ENCODE data around the gene EMILIN1.

EMILIN1 gene

GRCh38 chr2:27078267-27079194 lies at the start of gene EMILIN1:
Gene EMILIN1 (plus strand): TSS chr2:27078615. CDS start chr2:27079066, 451 bp downstream.
- no peak for DNase-seq

DNA sequence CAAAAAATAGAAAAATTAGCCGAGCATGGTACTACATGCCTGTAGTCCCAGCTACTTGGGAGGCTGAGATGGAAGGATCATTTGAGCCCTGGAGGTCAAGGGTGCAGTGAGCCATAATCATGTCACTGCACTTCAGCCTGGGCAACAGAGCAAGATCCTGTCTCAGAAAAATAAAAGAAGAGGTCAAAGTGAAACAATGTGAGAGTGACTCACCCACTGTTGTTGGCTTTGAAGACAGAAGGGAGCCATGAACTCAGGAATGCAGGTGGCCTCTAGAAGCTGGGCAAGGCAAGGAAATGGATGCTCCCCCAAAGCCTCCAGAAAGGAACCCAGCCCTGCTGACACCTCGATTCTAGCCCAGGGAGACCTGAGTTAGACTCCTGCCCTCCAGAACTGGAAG lies 49.4 kb upstream of the EMILIN1 start:
- no peak for DNase-seq

DNA sequence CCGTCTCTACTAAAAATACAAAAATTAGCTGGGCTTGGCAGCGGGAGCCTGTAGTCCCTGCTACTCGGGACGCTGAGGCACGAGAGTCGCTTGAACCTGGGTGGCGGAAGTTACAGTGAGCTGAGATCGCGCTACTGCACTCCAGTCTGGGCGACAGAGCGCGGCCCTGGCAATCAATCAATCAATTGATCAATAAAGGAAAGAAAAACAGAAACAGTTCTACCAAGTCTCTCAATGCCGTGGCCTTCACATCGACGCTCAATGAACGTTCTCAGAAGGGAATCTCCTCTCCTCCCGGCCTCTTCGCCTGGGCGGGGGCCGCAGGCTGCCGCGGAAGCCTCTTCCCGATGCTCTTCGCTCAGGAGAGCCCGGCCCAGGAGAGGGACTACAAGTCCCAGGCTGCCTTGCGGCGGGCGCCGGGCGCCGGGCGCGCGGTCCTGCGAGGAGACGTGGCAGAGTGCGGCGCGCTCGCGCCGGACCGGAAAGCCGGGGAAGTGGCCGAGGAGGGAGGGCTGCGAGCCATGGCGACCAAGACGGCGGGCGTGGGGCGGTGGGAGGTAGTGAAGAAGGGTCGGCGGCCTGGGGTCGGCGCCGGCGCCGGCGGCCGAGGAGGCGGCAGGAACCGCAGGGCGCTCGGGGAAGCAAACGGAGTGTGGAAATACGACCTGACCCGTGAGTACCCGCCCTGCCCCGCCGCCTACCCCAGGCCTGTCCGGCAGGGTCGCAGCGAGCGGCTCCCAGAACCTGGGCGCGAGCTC lies 45.7 kb upstream of the EMILIN1 start, which contains the start of gene TMEM214:
Gene TMEM214 (plus strand): TSS at position 471 of the 758 bp plus-strand sequence. CDS start 51 bp downstream, at position 522.
- DNase-seq = peak; percentile 58 to 71 (median 66)

DNA sequence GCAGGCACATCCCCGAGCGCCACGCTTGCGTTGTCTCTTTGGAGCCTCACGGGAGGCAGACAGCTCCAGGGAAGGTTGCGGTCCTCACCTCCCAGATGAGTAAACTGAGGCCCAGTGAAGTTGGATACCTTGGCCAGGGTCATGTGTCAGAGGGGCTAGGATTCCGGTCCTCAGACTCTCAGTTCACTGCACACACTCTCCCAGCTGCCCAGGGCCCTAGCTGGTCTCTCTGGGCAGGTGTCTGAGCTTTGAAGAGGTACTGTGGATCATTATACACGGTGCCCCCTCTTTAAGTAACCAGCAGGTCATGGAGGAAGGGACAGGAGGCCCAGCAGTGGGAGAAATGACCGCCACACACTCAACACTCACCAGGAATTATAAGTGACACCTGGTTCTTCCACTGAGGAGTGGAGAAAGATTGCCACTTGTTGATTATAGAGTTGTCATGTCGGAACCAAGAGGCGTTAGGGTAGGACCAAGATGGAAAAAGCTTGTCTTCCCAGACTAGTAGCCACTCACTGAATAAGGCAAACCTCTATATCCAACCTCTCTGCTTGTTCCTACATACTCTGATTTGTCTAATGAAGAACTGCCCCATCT lies 45.1 kb upstream of the EMILIN1 start:
- DNase-seq = no peak

DNA sequence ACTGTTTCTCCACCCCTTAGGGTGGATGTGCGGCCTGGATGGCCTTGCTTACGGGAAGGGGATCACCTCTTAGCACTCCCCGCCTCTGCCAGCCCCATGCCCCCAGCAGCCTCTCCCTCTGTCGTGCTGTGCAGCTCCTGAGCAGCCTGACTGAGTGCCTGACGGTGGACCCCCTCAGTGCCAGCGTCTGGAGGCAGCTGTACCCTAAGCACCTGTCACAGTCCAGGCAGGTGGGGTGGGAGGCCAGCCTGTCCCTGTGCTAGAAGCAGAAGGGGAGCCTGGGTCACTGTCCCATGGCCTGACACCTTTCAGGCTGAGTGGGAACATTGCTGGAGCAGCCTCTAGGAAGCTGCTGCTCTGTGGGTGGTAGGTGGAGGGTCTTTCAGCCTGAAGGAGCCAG lies 40.4 kb upstream of the EMILIN1 start:
- DNase-seq = no peak

DNA sequence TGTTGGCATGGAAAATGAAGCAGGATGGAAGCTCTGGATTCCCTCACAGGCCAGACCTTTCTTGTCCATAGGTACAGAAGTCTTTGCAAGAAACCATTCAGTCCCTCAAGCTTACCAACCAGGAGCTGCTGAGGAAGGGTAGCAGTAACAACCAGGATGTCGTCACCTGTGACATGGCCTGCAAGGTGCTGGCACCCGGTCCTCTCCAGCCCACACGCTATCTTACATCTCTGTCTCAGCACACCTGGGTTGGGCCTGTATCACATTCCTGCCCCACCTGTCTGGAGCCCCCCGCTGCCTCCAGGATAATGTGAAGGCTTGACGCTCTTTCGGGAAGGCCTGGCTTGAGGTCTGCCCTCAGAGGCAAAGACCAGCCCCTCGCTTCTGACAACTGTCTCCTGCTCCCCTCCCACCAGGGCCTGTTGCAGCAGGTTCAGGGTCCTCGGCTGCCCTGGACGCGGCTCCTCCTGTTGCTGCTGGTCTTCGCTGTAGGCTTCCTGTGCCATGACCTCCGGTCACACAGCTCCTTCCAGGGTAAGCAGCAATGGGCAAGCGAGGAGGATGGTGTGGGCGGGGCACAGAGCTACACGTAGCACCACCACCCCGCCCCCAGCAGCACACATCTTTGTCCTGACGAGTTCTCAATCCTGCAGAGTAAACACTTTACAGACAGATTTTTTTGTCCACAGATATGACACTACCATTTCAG lies 39.6 kb upstream of the EMILIN1 start:
- no peak for DNase-seq

GRCh38 chr2:27039426-27039825 lies 39.0 kb upstream of the EMILIN1 start:
- no peak for DNase-seq

DNA sequence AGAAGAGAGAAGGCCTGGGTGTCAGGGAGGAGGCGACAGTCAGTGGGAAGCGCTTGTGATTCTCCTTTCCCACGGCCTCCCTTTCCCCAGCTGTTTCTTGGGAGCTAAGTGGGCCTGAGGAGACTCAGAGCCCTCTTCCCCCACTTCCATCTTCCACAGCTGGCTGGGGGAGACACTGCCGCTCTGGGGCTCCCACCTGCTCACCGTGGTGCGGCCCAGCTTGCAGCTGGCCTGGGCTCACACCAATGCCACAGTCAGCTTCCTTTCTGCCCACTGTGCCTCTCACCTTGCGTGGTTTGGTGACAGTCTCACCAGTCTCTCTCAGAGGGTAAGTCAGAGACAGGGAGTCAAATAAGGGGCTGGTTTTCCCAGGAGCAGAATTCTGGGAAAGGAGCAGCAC lies 38.5 kb upstream of the EMILIN1 start:
- DNase-seq = no peak

DNA sequence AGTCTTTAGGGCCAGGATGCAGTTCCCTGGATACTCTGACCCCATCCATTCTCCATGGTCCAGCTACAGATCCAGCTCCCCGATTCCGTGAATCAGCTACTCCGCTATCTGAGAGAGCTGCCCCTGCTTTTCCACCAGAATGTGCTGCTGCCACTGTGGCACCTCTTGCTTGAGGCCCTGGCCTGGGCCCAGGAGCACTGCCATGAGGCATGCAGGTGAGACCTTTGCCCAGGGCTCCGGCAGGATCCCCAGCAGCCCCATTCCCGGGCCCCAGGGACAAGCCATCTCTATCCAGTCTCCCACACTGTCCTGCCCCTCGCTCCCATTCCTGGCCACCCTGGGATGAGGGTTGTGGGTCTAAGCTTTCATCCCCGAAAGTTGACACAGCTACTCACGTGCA lies 38.1 kb upstream of the EMILIN1 start:
- DNase-seq = no peak

DNA sequence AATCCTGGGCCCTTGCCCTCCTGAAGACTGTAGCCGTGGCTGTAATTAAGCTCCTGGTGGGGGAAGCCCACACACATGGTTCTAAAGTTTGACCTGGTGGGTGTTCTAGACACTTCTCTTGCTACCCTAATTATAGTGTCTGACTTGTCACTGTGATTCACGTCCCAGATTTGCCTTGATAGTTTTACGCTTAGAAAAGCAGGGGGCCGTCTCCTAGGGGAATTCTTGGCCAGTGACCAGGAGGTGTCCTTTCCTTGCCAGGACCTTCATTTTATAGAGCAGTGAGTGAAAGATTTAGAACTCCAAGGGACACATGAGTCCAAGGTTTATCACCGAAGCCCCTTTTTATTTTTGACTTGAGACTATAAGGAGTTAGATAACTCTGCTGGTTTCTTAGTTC lies 36.7 kb upstream of the EMILIN1 start:
- no peak for DNase-seq

DNA sequence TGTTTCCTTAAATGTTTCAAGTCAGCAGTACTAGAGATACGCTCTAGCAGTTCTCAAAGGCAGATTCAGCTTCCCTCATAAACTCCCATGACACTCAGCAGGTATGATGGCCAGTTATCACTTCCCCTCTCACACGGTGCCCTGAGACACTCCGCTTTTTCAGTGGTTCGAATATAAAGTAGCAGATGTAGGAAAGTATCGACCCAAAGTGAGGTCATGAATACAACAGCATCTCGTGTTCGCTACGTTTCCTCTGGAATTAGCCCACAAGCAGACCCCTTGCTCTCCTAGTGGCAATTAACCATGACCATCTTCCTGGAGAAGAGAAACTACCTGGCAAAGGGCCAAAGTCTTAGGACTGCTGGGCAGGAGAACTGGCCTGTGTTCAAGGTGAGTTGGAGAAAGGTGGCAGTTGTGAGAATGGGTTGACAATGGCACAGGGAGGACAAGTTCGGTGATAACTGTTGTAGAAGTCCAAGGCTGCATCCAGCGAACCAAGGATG lies 36.2 kb upstream of the EMILIN1 start:
- DNase-seq = no peak

DNA sequence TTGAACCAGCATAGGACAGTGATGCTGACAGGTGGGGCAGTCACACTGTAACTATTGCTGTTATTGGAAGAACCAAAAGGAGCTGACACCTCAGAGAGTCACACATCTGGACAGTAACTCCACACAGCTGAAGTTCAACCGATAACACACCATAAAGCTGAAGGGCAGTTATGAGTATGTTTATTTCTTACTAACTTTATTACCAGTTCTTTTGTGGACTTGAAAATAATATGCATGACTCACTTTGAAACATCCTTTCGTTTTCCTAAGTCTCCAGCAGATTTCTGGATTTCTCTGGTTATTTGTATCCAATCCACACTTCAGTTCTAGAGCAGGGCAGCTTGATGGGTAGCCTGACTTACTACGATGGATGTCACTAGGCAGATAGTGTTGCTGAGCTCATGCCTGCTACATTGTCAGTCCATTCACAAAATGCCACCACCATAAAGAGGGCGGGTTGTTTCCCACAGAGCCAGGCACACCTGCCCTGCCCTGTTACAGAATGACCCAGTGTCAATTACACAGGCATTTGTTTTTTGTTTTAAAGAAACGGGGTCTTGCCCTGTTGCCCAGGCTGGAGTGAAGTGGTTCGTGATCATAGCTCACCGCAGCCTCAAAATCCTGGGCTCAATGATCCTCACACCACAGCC lies 35.3 kb upstream of the EMILIN1 start:
- DNase-seq = no peak

DNA sequence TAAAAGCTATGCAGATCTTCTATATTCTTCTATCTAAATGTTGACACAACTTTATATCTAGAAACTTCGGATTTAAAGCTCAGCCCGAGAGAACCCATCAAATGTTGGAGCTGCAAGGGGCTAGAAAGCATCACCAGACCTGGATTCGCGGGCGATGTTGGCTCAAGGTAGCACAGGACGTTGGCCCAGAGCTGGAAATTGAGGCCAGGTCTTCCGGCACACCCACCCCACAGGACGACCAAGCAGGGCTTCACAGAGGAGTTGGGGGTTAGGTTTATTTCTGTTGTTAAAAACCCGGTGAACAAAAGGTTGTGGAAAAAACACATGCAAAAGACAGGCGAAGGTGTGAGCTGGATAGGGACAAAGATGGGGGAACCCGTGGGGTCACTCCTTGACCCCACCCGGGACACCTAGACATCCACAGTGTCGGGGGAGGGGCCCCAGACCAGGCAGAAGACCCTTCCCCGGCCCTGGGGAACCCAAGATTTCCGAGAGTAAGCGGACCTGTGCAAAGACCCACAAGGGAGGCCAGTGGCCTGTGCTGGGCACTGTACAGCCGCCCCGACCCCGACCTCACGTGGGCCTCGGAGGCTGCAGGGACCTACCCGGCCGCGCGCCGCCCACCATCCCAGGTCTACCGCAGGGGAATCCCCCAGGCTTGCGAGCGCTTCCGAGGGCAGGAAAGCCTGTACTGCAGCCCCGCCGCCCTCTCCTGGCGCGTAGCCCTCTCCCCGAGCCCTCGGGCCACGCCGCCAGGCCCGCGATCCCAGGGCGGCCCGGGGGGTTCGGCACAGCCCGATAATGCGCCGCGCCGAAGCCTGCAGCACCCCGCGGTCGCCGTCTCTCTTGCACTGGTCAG lies 28.8 kb upstream of the EMILIN1 start:
- DNase-seq = peak in 2 of 4 experiments; percentile 27 to 44

DNA sequence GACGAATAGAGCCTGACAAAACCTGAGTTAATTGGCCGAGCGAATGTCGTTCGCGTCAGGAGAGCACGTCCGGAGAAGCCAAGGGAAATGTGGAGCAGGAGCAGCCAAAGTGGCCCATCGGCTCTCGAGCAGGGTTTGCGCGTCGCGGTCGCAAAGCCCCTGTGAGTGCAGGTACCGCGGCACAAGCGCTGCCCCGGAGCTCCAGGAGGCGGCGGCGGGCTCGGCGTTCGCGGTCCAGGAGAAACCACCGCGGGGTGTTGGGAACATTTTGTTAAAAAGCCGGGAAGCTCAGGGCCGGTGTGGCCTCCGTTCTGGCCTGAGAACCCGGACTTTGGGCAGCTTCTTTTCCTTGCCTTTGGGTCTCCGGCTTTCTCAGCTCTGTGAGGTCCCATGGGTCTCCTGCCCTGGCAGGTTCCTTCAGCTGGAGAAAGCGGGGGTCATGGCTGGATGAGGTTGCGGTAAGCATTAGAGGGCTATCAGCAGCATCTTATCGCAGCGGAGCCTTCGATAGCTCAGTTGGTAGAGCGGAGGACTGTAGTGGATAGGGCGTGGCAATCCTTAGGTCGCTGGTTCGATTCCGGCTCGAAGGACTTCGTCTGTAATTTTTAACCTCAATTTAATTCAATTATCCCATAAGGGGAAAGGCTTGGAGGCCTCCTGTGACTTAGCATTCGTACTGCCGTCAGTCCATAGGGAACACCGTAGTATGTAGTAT lies 28.0 kb upstream of the EMILIN1 start:
- peak; percentile 73 to 89 (median 78) for DNase-seq

GRCh38 chr2:27050996-27051901 lies 27.2 kb upstream of the EMILIN1 start, which contains the start of gene AGBL5:
Gene AGBL5 (plus strand): TSS chr2:27051668. CDS start chr2:27052959, 1,291 bp downstream.
- peak; percentile 80 to 91 (median 89) for DNase-seq

GRCh38 chr2:27051902-27052645 lies 26.3 kb upstream of the EMILIN1 start:
- no peak for DNase-seq

DNA sequence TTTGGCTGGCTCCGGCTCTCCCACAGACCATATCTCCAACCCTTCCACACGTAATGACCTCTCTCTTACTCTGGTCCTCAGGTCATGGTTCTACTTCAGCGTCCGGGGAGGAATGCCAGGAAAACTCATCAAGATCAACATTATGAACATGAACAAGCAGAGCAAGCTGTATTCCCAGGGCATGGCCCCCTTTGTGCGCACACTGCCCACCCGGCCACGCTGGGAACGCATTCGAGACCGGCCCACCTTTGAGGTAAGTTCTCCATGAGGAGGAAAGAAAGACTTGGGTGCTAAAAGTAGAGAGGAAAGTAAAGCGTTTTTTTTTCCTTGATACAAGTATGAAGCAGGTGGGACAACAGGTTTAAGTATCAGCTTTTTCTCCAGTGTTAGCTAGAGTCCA lies 25.1 kb upstream of the EMILIN1 start:
- DNase-seq = no peak

- no peak for DNase-seq
Measured at GRCh38 chr2:27053776-27054175, 24.6 kb upstream of the EMILIN1 start.

Data from activated CD4-positive, CD25-positive, alpha-beta regulatory T cell (primary cell).